ENCODE data around the gene SCYL1.

DNA sequence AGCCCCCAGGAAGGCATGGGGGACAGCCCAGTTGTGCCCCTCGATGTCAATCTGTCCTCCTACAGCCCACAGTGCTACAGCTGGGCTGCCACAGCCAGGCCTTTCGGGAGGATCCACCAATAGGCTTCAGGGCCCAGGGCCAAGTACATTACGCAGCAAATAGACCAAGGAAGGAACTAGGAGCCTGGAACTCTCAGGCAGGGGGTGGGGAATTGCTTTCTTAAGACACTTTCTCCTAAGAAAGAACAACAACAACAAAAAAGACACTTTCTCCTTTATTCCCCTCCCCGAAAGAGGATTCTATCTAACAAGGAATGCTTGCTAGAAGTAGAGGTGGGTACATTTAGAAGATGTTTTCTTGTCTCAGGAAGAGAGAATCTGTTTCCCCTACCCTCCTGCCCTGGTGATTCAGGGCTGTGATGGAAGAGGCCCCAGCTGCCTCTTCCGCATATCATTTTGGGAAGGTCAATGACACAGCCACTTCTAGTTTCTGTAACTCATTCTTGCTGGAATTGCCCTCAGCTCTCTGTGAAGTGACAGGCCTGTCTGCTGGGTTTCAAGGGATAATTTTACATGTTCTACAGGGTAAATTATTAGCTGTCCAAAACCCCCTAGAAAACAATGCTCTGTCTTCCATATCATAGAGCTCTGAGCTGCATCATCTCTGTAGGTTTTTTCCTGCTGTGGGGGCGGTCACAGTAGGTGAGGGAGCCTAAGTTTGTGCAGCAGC is 32.1 kb upstream of the SCYL1 start:
- TF ChIP-seq CTCF (IDR thresholded peaks at IDR 0.05; ENCODE audit: low read depth, low read length), result no peak
- TF ChIP-seq MYC (IDR thresholded peaks at IDR 0.05; ENCODE audit: low read depth, low read length), result no peak
- TF ChIP-seq POLR2A (IDR thresholded peaks at IDR 0.05; ENCODE audit: extremely low read depth, insufficient read length), result no peak

Data from NB4 (cell line).